Mesothelial cell of epicardium (in vitro differentiated cells): ENCODE measurements around the gene MIGA2. TPM values are rescaled to one million over a fixed set of nuclear protein-coding genes. Genes with fewer than 3 reads are reported as not detected.

Source experiments
- DNase-seq, 2 experiments: peaks; one replicate each; pipeline ENCODE4 v3.0.0; 2021; ENCODE audit warnings: low spot score in 2 of 2; ENCODE audit not compliant: unreplicated experiment in 2 of 2
- H3K27ac Mint-ChIP-seq: 2 replicates; pipeline ENCODE4 v1.8.0; 2021; ENCODE audit warnings: mixed read lengths
- H3K27me3 Mint-ChIP-seq: 2 replicates; pipeline ENCODE4 v1.8.0; 2021; ENCODE audit warnings: low read depth, mixed read lengths
- H3K36me3 Mint-ChIP-seq: 2 replicates; pipeline ENCODE4 v1.8.0; 2021; ENCODE audit warnings: mixed read lengths
- H3K4me1 Mint-ChIP-seq: 2 replicates; pipeline ENCODE4 v1.8.0; 2021; ENCODE audit warnings: mixed read lengths
- H3K4me3 Mint-ChIP-seq: 2 replicates; pipeline ENCODE4 v1.8.0; 2021; ENCODE audit warnings: mild to moderate bottlenecking, moderate library complexity, mixed read lengths
- H3K9me3 Mint-ChIP-seq: 2 replicates; pipeline ENCODE4 v1.8.0; 2021; ENCODE audit warnings: mixed read lengths
- CTCF ChIP-seq: fragments of 200-600 bp; sonication (generic); IDR thresholded peaks from one replicate; pipeline ENCODE4 v1.5.0; 2021; ENCODE audit warnings: antibody characterized with exemption; ENCODE audit not compliant: unreplicated experiment
- total RNA-seq: library from RNA; stranded (reverse); gene quantifications from 3 replicates; pipeline ENCODE4 v1.2.1, GENCODE V29; 2021

The MIGA2 gene
- total RNA-seq, 1 donor from 2014 or later, result 37.9 TPM

GRCh38 chr9:129036923-129037766, 719 bp downstream of the MIGA2 start:
- DNase-seq, result no peak
- H3K4me1 Mint-ChIP-seq, result peaks cover 24% of the 10 kb centered on the region
- H3K4me3 Mint-ChIP-seq, result peak overlapping the region; percentile 93
- no peaks in the 10 kb centered on the region for H3K9me3 Mint-ChIP-seq
- no peak for TF ChIP-seq CTCF
- H3K27ac Mint-ChIP-seq, result peak overlapping the region; percentile 90
- no peaks in the 10 kb centered on the region for H3K27me3 Mint-ChIP-seq
- H3K36me3 Mint-ChIP-seq, result no peaks in the 10 kb centered on the region

GRCh38 chr9:129037767-129038098, 1.3 kb downstream of the MIGA2 start:
- Mint-ChIP-seq H3K36me3 (peaks cover 4% of the 10 kb centered on the region), H3K27ac (peak overlapping the region; percentile 47), H3K4me1 (peaks cover 24% of the 10 kb centered on the region), H3K27me3 (no peaks in the 10 kb centered on the region), H3K4me3 (peak overlapping the region; percentile 93), H3K9me3 (no peaks in the 10 kb centered on the region)
- TF ChIP-seq CTCF, result no peak
- DNase-seq, result no peak

GRCh38 chr9:129038109-129038852, 1.9 kb downstream of the MIGA2 start:
- peaks cover 4% of the 10 kb centered on the region for H3K36me3 Mint-ChIP-seq
- no peak for DNase-seq
- peak overlapping the region; percentile 93 for H3K4me3 Mint-ChIP-seq
- no peaks in the 10 kb centered on the region for H3K27me3 Mint-ChIP-seq
- no peak for TF ChIP-seq CTCF
- peak overlapping the region; percentile 47 for H3K27ac Mint-ChIP-seq
- H3K4me1 Mint-ChIP-seq, result peaks cover 24% of the 10 kb centered on the region
- no peaks in the 10 kb centered on the region for H3K9me3 Mint-ChIP-seq

GRCh38 chr9:129040113-129040643, 3.8 kb downstream of the MIGA2 start:
- peaks cover 8% of the 10 kb centered on the region for H3K36me3 Mint-ChIP-seq
- DNase-seq, result no peak
- peaks cover 24% of the 10 kb centered on the region for H3K4me1 Mint-ChIP-seq
- no peaks in the 10 kb centered on the region for H3K9me3 Mint-ChIP-seq
- no peak overlapping the region for H3K4me3 Mint-ChIP-seq
- TF ChIP-seq CTCF, result no peak
- no peak overlapping the region for H3K27ac Mint-ChIP-seq
- no peaks in the 10 kb centered on the region for H3K27me3 Mint-ChIP-seq

GRCh38 chr9:129042016-129042415, 5.6 kb downstream of the MIGA2 start:
- peaks cover 13% of the 10 kb centered on the region for H3K4me1 Mint-ChIP-seq
- no peak overlapping the region for H3K4me3 Mint-ChIP-seq
- no peaks in the 10 kb centered on the region for H3K27me3 Mint-ChIP-seq
- H3K27ac Mint-ChIP-seq, result no peak overlapping the region
- H3K9me3 Mint-ChIP-seq, result no peaks in the 10 kb centered on the region
- peaks cover 8% of the 10 kb centered on the region for H3K36me3 Mint-ChIP-seq
- no peak for TF ChIP-seq CTCF
- no peak for DNase-seq
